A549 (cell line): ENCODE data around the gene BZW1.

Experiments used
- POLR2A ChIP-seq: IDR thresholded peaks from 2 replicates; pipeline ENCODE4 v1.6.1; 2012; ENCODE audit warnings: mild to moderate bottlenecking, low read length
- ZNF302 ChIP-seq: fragments of 250-450 bp; sonication (Bioruptor Pico); IDR thresholded peaks from 2 replicates; pipeline ENCODE4 v1.9.0; 2021; ENCODE audit warnings: inconsistent platforms, mild to moderate bottlenecking, moderate library complexity
- TF ChIP-seq, protein P1 (sequence below): fragments of 200-600 bp; sonication (generic); IDR thresholded peaks from 2 replicates; pipeline ENCODE4 v1.6.1; 2016; ENCODE audit warnings: antibody characterized with exemption, mild to moderate bottlenecking, moderate library complexity
- TF ChIP-seq, protein P2 (sequence below): IDR thresholded peaks from 2 replicates; pipeline ENCODE4 v1.6.1; 2012

- TF ChIP-seq, protein P1, sequence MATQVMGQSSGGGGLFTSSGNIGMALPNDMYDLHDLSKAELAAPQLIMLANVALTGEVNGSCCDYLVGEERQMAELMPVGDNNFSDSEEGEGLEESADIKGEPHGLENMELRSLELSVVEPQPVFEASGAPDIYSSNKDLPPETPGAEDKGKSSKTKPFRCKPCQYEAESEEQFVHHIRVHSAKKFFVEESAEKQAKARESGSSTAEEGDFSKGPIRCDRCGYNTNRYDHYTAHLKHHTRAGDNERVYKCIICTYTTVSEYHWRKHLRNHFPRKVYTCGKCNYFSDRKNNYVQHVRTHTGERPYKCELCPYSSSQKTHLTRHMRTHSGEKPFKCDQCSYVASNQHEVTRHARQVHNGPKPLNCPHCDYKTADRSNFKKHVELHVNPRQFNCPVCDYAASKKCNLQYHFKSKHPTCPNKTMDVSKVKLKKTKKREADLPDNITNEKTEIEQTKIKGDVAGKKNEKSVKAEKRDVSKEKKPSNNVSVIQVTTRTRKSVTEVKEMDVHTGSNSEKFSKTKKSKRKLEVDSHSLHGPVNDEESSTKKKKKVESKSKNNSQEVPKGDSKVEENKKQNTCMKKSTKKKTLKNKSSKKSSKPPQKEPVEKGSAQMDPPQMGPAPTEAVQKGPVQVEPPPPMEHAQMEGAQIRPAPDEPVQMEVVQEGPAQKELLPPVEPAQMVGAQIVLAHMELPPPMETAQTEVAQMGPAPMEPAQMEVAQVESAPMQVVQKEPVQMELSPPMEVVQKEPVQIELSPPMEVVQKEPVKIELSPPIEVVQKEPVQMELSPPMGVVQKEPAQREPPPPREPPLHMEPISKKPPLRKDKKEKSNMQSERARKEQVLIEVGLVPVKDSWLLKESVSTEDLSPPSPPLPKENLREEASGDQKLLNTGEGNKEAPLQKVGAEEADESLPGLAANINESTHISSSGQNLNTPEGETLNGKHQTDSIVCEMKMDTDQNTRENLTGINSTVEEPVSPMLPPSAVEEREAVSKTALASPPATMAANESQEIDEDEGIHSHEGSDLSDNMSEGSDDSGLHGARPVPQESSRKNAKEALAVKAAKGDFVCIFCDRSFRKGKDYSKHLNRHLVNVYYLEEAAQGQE, result no peak
- no peak for TF ChIP-seq ZNF302 (CRISPR knock-in tag)
- TF ChIP-seq, protein P2, sequence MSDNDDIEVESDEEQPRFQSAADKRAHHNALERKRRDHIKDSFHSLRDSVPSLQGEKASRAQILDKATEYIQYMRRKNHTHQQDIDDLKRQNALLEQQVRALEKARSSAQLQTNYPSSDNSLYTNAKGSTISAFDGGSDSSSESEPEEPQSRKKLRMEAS, result no peak
- TF ChIP-seq POLR2A, result no peak
Measured at GRCh38 chr2:200786423-200786822, 25.3 kb upstream of the BZW1 start.
